HG03342 (cell line): Measurements from ENCODE around the gene PLSCR3.

Source experiments
- ATAC-seq: cut with Tn5 transposase; IDR thresholded peaks from one replicate; pipeline ENCODE4 v1.9.1; 2021; ENCODE audit warnings: mild to moderate bottlenecking, moderate library complexity; ENCODE audit not compliant: unreplicated experiment

PLSCR3 gene

DNA sequence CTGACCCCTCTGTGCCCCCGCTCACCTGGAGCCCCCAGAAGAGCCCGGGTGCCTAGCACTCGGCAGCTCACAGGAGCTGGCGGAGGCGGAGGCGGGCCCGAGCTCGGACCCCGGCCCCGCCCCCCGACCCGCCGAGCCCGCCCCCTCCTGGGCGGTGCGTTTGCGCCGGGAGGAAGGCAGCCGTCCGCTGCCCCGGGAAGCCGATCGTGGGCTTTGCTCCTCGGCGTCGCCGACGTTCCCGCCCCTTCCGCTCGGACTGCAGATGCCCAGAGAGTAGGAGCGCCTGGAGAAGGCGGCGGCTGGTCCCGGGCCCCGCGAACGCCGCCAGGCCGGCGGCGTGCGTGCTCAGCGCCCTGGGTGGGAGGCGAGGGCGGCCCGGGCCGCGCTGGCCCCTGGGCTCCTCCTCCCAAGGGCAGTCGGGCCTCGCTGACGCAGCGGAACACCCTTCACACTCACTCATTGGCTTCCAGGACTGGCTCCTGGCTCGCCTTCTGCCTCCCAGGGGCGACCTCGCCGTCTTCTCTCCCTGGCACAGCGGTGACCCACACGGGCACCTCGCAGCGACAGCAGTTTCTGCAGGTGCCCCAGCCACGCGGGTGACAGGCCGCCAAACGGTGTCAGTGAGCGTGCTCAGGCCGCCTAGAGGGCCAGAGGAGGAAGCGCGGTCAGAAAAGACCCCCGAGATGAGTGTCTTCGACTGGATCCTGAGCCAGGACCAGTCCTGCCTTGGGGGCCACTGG lies at the start of gene PLSCR3:
PLSCR3 (minus strand) TSS at position 74 of the 740 bp plus-strand sequence. CDS start 415 bp downstream, outside the sequence.
- ATAC-seq: peak; percentile 72

DNA sequence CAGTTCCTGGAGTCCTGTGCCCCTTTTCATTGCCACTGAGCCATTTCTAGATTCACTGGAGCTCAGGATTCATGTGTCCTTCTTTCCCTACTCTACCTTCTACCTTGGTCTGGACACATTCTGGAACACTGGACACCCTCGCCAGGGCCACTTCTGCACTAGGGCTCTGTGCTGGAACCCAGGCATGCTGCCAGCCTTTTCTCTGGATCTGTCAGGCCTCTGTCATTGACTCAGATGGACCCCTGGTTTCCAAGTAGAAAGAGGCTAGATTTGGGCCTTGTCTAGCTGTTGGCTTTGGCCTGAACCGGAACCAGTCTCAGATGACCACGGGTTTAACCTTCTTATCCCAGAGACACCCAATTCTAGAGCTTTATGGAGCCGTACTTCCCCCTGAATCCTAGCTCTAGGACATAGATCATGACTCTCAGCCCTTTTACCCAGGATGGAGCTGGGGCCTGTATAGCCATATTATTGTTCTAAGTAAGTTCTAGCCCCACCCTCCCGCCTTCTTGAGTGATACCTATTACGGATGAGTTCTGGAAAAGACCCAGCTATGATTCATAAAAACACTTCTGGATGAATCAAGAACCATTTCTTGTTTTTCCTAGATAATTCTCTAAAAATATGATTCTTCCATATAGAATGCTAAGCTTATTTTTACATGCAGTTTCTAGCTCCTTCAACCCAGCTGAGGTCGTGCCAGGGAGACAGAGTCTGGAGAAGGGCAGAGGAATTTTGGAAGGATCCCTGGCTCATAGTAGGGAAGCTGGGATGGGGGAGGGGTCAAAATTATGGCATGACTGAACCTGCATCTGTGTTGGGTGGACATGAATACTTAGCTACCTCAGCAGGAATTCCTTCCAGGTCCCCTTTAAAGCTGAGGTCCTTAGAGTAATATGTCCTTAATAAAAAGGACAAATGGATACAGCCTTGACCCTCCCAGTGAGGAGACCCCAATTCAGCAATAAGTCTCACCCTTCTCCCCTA lies 49.5 kb upstream of the PLSCR3 start:
- no peak for ATAC-seq

DNA sequence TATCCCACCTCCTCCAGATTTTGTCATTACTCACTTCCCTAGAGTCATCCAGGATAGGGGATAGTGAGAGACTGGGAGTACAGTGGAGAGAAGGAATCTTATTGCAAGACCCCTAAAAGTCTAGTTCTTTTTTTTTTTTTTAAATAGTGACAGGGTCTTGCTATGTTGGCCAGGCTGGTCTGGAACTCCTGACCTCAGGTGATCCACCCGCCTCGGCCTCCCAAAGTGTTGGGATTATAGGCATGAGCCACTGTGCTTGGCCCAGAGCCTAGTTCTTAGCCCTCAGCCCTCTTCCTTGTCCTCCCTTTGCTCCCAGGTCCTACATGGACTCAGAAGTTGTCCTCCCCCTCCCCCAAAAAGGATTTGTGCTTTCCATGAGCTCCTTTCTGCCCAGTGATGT lies 47.8 kb upstream of the PLSCR3 start:
- ATAC-seq: no peak

DNA sequence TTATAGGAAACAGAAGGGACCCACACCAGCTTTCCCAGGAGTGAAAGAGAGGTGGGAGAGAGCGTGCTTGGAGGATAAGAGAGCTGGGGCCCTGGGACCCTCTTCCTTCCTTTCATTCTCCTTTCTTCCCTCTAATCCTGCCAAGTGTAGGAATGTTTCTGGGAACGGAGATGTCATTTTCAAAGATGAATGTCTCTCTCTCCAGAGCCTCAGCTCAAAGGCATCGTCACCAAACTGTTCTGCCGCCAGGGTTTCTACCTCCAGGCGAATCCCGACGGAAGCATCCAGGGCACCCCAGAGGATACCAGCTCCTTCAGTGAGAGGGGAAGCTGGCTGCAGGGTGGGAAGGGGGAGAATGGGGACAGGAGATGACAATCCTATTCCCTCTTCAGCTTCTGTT lies 46.9 kb upstream of the PLSCR3 start:
- ATAC-seq: no peak

DNA sequence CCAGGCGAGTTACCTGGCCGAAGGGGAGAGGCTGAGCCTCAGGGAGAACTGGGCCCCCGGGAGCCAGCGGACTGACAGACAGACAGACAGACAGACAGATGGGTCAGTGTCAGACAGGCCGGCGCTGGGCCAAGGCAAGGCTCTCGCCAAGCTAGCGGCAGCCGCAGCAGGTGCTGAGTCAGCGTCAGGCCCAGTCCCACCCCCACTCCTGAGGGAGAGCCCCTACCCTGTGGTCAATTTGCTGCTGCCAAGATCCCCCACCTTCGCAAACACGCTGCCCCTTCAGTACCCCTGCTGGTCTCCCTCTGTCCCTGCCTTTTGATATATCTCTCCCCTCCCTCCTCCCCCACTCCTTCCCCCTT lies 46.5 kb upstream of the PLSCR3 start:
- no peak for ATAC-seq

DNA sequence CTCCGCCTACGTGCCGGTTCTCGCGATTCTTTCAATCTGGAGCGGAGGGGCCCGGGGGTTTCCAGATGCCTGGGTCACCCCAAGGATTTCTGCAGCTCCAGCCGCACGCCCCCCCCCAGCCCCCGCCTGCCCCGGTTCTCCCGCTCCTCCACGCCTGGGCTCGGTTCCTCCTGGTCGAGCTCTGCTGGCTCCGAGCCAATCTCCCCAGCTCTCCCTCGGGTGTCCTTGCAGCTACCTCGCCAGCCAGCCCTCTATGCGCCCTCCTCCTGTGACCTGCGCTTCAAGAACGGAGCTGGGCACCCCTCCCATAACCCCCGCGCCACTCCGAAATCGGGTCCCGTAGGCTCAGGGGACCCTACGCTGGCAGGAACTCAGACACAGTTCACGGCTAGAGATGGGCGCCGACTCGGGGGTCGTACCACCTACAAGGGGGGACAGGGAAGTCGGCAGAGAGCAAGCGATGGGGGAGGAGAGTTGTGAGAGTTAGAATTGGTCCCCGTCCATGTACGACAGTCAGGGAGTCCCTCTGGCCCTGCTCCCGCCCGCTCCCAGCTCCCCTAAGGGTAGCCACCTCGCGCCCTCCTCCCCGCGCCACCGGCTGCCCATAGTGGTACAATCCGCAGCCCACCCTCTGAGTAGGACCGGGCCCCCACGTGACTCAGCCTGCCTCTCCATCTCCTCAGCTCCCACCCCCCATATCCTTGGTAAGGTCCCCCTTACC lies 45.9 kb upstream of the PLSCR3 start:
- ATAC-seq: no peak

DNA sequence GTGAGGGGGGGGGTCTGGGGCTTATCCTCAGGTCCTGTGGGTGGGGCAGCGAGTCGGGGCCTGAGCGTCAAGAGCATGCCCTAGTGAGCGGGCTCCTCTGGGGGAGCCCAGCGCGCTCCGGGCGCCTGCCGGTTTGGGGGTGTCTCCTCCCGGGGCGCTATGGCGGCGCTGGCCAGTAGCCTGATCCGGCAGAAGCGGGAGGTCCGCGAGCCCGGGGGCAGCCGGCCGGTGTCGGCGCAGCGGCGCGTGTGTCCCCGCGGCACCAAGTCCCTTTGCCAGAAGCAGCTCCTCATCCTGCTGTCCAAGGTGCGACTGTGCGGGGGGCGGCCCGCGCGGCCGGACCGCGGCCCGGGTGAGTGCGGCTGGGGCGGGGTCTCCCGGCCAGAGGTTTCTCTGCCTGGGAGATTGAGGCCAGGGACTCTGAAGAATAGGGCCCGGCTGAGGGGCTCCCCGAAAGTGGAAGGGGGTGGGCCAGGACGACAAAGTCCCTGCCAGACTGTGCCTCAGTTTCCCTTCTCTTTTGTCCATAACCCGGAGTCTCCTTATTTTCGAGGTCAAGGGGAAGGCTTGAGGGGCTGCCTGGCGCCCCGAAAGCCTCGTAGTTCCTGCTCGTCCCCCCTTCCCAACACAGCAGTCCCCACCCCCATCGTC lies 45.3 kb upstream of the PLSCR3 start, which contains the start of gene FGF11:
FGF11 (plus strand) TSS at position 51 of the 651 bp plus-strand sequence; CDS start at position 160, 109 bp downstream.
- ATAC-seq: no peak

DNA sequence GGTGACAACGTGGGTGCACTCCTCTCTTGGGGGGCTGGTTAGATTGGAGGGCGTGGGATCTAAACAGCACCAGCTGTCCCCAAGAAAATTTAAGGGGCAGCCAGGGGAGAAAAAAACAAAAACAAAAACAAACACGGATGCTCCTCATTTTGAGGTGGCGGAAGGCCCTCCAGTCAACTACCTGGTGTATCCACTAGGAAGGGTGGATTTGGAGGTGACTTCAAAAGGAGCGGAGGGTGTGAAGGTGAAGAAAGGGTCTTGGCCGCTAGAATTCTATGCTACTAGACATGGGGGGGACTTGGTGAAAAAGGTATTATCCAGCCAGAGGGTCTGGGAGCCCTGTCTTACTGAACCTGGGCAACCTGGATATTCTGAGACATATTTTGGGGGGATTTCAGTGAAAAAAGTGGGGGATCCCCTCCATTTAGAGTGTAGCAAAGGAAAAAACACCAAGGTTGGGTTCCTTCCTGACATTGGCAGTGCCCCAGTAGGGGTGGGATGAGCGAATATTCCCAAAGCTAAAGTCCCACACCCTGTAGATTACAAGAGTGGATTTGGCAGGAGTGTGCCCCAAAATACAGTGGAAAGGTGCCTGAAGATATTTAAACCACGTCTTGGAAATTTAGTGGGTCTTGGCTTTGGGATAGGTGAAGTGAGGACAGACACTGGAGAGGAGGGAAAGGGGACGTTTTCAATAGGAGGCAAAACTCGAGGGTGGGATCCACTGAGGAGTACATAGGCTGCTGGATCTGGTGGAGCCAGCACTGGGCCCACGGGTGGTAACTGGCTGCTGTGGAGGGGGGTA lies 44.5 kb upstream of the PLSCR3 start:
- ATAC-seq: no peak

DNA sequence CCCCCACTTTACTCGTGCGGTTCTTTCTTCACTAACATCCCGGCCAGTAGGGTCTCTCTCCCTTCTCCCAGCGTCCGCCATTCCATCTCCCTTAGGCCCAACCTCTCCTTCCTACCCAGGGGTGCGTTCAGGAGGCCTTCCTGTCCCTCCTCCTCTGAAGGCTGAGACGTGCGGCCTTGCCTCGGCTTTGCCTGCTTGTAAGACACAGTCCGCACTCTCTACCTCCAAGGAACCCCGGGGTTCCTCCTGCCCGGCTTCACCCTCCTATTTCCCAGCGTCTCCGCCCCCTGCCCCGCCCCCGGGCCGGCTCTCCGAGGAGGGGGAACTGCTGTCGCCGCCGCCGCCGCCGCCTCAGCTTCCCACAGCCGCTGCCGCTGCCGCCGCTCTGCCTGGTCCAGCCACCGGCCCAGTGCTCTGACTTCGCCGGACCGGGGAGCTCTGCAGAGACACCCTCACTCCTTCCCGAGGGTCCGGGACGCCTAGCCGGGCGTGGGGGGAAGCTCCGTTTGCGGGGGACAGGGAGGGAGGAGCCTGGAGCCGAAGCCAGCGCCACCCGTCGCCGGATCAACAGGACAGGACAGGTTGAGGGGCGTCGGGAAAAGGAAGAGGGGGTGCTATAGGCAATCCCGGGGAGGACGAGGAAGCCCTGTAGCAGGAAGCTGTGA lies 43.8 kb upstream of the PLSCR3 start:
- ATAC-seq: no peak

DNA sequence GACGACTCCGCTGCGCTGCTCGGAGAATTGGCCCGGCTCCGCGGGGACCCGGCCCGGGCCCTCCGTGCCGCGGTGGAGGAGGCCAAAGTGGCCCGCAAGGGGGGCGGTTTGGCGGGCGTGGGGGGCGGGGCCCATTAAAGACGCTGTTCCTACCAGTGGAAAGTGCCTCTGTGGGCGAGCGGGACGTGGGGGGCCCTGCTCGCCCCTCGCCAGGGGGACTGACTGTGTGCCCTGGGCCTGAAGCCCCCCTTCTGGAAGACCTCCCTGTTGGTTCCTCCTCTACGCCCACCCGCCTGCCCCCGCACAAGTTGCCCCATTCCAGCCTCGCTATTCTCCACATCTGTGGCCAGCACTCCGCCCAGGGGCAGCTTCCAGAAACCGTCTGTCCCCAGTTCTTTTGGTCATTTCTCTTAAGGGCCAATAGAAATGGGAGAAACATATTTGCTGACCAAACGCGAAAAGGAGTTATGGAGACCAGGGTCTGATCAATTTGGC lies 43.1 kb upstream of the PLSCR3 start:
- no peak for ATAC-seq

DNA sequence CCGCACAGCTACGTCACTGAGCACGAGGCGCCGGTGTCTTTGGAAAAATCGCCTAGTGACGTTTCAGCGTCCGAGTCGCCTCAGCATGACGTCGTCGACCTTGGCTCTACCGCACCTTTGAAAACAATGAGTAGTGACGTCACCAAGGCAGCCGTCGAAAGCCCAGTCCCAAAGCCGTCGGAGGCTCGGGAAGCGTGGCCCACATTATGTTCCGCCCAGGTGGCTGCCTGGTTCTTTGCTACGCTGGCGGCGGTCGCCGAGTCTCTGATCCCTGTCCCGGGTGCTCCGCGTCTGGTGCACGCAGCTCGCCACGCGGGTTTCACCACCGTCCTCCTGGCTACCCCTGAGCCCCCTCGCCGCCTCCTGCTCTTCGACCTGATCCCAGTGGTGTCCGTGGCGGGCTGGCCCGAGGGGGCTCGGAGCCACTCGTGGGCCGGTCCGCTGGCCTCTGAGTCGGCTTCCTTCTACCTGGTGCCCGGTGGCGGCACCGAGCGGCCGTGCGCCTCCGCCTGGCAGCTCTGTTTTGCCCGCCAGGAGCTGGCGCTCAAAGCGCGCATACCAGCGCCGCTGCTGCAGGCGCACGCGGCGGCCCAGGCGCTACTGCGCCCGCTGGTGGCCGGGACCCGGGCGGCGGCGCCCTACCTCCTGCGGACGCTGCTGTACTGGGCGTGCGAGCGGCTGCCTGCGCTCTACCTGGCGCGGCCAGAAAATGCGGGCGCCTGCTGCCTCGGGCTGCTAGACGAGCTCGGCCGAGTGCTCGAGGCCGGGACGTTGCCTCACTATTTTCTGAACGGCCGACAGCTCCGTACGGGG lies 42.4 kb upstream of the PLSCR3 start:
- ATAC-seq: no peak

DNA sequence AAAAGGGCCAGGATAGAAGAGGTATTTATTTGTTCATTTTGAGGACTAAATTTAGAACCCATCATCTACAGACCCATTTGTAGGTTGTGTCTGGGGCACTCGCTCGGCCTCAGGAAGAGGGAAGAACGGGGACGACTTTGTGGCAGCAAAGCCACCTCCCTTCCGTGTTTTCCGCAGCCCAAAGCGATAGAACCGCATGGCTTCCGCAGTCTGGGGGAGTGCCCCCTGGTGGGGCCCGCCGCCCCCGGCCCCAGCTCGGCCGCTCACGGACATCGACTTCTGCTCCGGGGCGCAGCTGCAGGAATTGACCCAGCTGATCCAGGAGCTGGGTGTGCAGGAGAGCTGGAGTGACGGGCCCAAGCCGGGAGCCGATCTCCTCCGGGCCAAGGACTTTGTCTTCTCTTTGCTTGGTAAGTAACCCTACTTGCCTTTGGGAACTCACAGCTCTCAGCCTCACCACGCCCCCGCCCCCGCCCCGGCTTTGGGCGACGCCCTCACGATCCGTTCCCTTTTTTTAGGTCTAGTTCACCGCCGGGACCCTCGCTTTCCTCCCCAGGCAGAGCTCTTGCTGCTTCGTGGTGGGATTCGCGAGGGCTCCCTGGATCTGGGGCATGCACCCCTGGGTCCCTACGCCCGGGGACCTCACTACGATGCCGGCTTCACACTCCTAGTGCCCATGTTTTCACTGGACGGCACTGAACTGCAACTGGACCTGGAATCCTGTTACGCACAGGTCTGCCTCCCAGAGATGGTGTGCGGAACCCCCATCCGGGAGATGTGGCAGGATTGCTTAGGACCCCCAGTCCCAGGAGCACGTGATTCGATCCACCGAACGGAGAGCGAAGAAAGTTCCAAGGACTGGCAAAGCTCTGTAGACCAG lies 41.6 kb upstream of the PLSCR3 start:
- no peak for ATAC-seq

DNA sequence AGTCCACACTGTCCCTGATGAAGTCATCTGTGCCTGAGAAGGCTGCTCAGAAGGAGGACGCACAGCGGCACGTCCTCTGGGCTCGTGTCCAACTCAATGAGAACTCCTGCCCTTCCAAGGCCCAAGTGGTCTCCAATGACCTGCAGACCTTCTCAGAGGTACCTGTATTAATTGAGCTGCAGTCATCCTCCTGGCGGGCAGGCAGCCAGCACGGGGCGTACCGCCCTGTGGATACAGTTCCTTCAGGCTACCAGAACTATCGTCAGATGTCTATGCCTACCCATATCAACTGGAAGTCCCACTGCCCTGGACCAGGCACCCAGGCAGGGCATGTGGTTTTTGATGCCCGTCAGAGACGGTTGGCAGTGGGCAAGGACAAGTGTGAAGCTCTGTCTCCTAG lies 38.0 kb upstream of the PLSCR3 start:
- no peak for ATAC-seq

DNA sequence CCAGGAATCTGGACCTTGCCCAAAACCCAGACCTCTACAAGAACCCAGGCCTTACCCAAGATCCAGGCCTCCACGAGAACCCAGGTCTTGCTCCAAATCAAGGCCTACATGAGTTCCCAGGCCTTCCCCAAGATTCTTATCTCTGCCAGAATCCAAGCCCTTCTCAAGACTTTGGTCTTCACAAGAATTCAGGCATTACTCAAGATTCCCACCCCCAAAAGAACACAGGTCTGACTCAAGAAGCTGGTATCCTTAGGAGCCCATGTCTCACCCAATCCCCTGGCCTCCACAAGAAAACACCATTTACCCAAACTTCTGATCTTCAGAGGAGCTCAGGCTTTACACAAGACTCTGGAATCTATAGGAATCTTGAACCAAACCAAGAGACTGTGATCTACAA lies 36.9 kb upstream of the PLSCR3 start:
- no peak for ATAC-seq

DNA sequence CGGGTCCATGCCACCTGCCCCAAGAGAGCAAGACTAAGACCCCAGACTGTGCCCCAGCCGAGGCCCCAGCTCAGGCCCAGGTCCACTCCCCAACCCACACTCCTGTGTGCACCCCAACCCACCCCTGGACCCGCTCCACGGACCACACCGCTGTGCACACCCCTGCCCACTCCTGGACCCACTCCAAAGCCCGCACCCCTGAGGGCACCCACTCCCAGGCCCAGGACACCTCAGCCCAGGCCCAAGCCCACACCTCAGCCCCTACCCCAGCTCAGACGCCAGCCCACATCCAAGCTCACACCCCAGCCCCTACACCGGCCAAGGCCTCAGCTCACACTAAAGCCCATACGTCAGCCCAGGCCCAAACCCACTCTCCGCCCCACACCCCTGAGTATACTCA lies 35.4 kb upstream of the PLSCR3 start:
- no peak for ATAC-seq

DNA sequence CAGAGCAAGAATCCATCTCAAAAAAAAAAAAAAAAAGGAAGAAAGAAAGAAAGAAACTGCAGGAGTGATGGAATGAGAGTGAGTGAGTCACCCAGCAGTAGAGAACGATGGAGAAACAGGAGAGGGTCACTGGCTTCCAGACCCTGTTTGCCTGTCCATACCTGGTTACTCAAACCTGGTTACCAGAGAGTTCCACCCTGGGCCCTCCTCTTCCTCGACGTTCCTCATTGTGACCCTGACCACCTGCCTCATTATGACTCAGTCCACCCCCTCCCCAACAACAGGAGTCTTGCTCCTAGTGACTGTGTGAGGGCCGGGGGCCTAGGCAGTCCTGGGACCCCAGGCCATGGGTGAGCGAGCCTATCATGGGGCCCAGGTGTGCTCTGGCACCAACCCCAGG lies 34.2 kb upstream of the PLSCR3 start, which contains the start of gene SPEM3:
SPEM3 (plus strand) TSS at position 301 of the 400 bp plus-strand sequence; CDS start at position 347, 46 bp downstream.
- ATAC-seq: no peak

DNA sequence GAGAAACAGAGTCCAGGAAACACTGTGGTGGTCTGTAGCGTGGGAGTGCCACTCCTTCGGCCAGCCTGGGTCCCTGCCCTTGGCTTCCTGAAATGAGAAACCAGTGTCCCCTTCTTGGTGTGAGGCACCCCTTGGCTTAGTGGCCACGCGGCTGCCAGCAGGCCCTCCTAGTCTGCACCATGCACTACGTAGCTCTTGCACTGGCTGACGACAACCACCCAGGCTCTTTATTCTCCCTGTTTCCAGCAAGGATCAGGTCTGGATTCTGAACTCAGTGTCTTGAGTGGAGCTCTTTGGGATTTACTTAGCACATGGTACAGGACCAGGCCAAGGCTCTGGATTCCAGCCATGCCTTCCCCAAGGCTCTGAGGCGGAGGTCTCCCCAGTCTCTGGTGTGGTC lies 33.2 kb upstream of the PLSCR3 start:
- no peak for ATAC-seq
